IPS-20b (cell line): Measurements from ENCODE around the gene ADGRB2.

Experiments
- H3K27ac ChIP-seq: one replicate; pipeline ENCODE4 v1.5.1; 2013; ENCODE audit warnings: low read length
- H3K27me3 ChIP-seq: 2 replicates; pipeline ENCODE4 v1.6.1; 2013; ENCODE audit warnings: mild to moderate bottlenecking, low read length, inconsistent platforms; ENCODE audit not compliant: insufficient read depth
- H3K36me3 ChIP-seq: 2 replicates; pipeline ENCODE4 v1.6.1; 2013; ENCODE audit warnings: low read depth, mild to moderate bottlenecking, inconsistent platforms, low read length, moderate library complexity; ENCODE audit not compliant: insufficient read depth
- H3K4me1 ChIP-seq: 2 replicates; pipeline ENCODE4 v1.6.1; 2013; ENCODE audit warnings: mild to moderate bottlenecking, control low read depth, inconsistent platforms, low read length, moderate library complexity; ENCODE audit not compliant: insufficient read depth
- H3K4me3 ChIP-seq: 2 replicates; pipeline ENCODE4 v1.5.1; 2013; ENCODE audit warnings: mild to moderate bottlenecking, low read length, inconsistent platforms
- H3K9ac ChIP-seq: 2 replicates; pipeline ENCODE4 v1.6.1; 2013; ENCODE audit warnings: low read depth, mild to moderate bottlenecking, inconsistent platforms, low read length, moderate library complexity
- H3K9me3 ChIP-seq: 2 replicates; pipeline ENCODE4 v1.6.1; 2013; ENCODE audit warnings: mild to moderate bottlenecking, low read depth, low read length, inconsistent platforms; ENCODE audit not compliant: insufficient read depth

Gene ADGRB2

DNA sequence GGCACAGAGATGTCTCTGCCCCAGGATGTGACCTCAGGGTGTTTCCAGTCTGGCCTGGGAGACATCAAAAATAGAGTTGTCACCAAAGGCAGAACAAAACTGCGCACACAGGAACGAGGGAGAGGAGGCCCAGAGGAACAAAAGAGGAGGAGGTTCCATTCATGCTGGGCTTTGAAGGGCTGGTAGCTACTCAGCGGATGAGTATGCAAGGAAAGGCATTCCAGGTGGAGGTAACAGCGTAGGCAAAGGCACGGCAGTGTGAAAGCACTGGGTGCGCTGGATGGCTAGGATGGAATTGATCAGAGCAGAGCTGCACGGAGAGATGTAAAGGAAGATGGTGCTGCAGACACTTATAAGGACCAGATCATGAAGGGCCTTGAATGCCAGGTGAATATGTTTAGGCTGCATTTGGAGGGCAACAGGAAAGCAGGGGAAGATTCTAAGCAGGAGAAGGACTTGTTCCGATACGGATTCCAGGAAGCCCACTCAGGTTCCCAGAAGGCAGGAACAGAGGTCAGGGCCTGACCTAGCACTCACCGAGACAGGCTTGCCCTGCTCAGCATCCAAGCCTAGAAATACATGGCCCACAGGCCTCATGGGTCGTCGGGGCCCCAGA is 66.7 kb downstream of the ADGRB2 start:
- Histone ChIP-seq H3K9ac (no peak overlapping the region), H3K4me3 (no peak overlapping the region), H3K27ac (no peak overlapping the region), H3K27me3 (no peaks in the 10 kb centered on the region), H3K4me1 (no peaks in the 10 kb centered on the region; the same call in 1 of the 2 replicates), H3K36me3 (no peaks in the 10 kb centered on the region), H3K9me3 (no peaks in the 10 kb centered on the region)

GRCh38 chr1:31696242-31696641 is 67.9 kb downstream of the ADGRB2 start:
- H3K9ac ChIP-seq: no peak overlapping the region
- no peaks in the 10 kb centered on the region for H3K36me3 ChIP-seq
- no peaks in the 10 kb centered on the region for H3K9me3 ChIP-seq
- H3K4me1 ChIP-seq: no peaks in the 10 kb centered on the region; the same call in 1 of the 2 replicates
- no peak overlapping the region for H3K4me3 ChIP-seq
- H3K27me3 ChIP-seq: no peaks in the 10 kb centered on the region
- no peak overlapping the region for H3K27ac ChIP-seq

- no peak overlapping the region for H3K27ac ChIP-seq
- no peak overlapping the region for H3K9ac ChIP-seq
- H3K27me3 ChIP-seq: no peaks in the 10 kb centered on the region
- H3K9me3 ChIP-seq: no peaks in the 10 kb centered on the region
- no peaks in the 10 kb centered on the region for H3K4me1 ChIP-seq
- H3K4me3 ChIP-seq: no peak overlapping the region
- no peaks in the 10 kb centered on the region for H3K36me3 ChIP-seq
Measured at GRCh38 chr1:31695327-31695726, 68.8 kb downstream of the ADGRB2 start.

DNA sequence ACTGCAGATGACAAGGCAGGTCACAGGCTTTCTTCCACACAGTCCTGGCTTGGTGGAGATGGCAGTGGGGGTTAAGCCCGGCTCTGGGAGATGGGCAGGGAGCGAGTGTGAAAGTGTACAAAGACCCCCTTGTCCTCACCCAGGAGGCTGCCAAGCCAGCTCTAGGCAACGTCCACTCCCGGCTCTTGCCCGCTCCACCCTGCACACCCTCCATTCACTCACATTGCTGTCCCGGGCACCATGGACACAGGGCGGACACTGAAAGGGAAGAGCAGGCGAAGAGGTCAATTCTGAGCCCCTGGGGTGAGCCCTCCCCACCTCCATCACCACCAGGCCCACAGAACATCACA is 69.2 kb downstream of the ADGRB2 start:
- Histone ChIP-seq H3K36me3 (no peaks in the 10 kb centered on the region), H3K4me1 (no peaks in the 10 kb centered on the region), H3K27ac (no peak overlapping the region), H3K9me3 (no peaks in the 10 kb centered on the region), H3K9ac (no peak overlapping the region), H3K4me3 (no peak overlapping the region), H3K27me3 (no peaks in the 10 kb centered on the region)

DNA sequence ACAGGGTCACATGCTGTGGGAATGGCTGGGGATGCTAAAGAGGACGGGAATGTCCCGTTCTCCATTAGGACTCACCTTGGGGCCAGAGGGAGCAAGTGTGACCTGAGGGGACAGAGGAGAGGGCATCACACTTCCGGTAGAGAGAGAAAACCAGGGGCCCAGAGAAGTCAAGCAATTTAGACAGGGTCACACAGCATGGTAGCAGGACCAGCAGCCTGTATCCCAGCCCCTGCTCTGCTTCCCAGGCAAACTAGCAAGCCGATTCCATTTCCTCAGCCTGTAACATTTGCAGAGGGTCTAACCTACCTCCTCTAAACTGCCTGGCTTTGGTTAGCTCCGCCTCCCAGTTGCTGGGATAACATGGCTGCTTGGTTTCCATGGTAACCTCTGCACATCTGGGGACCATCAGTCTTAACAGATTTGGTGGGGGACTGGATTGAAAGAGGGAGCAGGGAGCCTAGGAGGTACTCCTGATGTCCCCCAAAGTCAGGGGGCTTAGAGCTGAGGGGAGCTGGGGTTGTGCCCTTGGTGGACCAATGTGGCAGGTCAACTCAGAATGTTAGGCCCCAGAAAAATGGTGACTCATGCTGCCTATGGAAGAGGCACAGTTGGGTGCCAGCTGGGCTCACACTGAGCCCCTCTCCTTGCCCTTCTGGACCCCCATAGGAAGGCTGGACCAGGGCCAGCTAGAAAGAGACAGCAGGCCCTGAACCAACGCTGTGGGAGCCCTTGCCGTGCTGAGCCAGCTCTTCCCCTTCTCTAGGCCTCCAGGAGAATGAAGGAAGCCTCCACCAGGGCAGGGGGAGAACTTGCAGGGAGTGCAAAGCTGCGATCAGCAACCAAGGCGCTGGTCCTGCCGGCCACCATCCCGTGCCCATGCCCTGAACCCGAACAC is 69.8 kb downstream of the ADGRB2 start:
- no peak overlapping the region for H3K4me3 ChIP-seq
- no peaks in the 10 kb centered on the region for H3K4me1 ChIP-seq
- no peaks in the 10 kb centered on the region for H3K36me3 ChIP-seq
- no peaks in the 10 kb centered on the region for H3K9me3 ChIP-seq
- no peak overlapping the region for H3K27ac ChIP-seq
- no peaks in the 10 kb centered on the region for H3K27me3 ChIP-seq
- no peak overlapping the region for H3K9ac ChIP-seq

DNA sequence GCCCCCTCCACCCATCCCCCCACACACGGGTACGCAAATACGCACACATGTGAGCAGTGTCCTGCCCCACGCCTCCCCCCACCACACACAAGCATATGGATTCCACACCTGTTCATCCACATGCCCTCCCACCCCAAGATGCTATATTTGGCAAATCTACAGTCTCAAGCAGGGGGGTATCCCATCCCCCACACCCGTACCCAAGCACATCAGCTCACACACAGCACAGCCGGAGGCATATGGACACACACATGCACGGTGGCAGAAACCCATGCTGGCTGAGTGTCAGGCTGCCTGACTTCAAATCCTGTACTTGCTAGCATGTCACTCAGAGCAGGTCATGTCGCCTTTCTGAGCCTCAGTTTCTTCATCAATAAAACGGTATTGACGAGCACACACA is 70.9 kb downstream of the ADGRB2 start:
- no peaks in the 10 kb centered on the region for H3K4me1 ChIP-seq
- no peaks in the 10 kb centered on the region for H3K9me3 ChIP-seq
- no peak overlapping the region for H3K9ac ChIP-seq
- H3K27me3 ChIP-seq: no peaks in the 10 kb centered on the region
- no peak overlapping the region for H3K27ac ChIP-seq
- no peak overlapping the region for H3K4me3 ChIP-seq
- no peaks in the 10 kb centered on the region for H3K36me3 ChIP-seq

DNA sequence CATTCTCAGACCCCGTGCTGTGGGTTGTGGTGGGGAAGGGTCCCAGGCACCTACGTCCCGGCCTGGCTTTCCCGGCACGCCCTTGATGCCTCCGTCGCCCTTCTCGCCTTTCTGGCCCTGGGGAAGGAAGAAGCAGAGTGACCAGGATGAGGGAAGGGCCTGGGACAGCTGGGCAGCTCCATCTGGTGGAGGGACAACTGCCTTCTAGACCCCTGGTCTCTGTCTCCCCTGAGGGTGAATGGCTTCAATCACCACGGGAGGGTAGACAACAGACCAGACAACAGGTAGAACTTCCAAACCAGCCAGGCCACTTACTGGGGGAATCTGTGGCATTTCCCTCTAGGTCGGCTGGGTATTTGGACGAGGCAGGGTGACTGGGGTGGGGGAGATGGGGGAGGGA is 72.2 kb downstream of the ADGRB2 start:
- no peaks in the 10 kb centered on the region for H3K4me1 ChIP-seq
- H3K27me3 ChIP-seq: no peaks in the 10 kb centered on the region
- H3K9me3 ChIP-seq: no peaks in the 10 kb centered on the region
- H3K36me3 ChIP-seq: no peaks in the 10 kb centered on the region
- no peak overlapping the region for H3K9ac ChIP-seq
- no peak overlapping the region for H3K4me3 ChIP-seq
- no peak overlapping the region for H3K27ac ChIP-seq

DNA sequence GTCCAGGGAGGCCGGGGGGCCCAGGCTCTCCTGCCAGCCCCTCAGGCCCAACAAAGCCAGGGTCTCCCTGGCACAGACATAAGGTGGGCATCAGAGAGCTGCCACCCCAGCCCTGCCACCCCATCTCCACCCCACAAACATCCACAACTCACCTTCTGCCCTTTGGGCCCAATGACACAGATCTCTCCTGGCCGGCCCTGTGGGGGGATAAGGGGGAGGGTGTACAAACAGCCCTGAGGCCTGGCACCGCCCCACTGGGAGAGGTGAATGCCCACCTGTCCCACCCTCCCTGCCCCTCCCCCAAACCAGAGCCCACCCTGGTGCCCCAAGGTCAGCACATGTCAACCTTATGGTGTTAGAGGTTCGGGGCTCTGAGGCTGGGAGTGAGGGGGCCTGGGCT is 72.7 kb downstream of the ADGRB2 start:
- Histone ChIP-seq H3K4me1 (no peaks in the 10 kb centered on the region), H3K4me3 (no peak overlapping the region), H3K36me3 (no peaks in the 10 kb centered on the region)

DNA sequence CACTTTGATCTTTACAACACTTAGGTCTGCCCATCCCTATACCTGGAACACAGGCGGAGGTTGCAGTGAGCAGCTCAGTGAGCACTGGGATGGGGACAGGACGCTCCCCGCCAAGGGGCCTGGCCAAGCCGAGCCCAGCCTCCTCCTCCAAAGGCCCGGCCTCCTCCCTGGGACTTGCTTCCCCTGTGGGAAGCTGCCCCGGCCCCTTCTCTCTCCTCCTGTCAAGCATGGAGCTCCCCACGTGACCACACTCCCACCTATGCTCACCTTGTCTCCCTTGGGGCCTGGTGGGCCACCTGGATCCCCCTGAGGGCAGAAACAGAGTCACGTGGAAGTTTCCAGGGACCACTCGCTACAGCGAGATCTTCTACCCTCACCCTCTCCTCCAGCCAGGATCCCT is 73.2 kb downstream of the ADGRB2 start:
- Histone ChIP-seq H3K27me3 (no peaks in the 10 kb centered on the region), H3K27ac (no peak overlapping the region), H3K36me3 (no peaks in the 10 kb centered on the region), H3K9me3 (no peaks in the 10 kb centered on the region), H3K4me1 (no peaks in the 10 kb centered on the region), H3K4me3 (no peak overlapping the region), H3K9ac (no peak overlapping the region)

More for the DNA sequence above, 72.7 kb downstream of the ADGRB2 start:
- no peak overlapping the region for H3K27ac ChIP-seq
- H3K9ac ChIP-seq: no peak overlapping the region
- H3K27me3 ChIP-seq: no peaks in the 10 kb centered on the region
- H3K9me3 ChIP-seq: no peaks in the 10 kb centered on the region

GRCh38 chr1:31689854-31690253 is 74.3 kb downstream of the ADGRB2 start:
- no peaks in the 10 kb centered on the region for H3K36me3 ChIP-seq
- no peaks in the 10 kb centered on the region for H3K27me3 ChIP-seq
- H3K4me3 ChIP-seq: no peak overlapping the region
- H3K9ac ChIP-seq: no peak overlapping the region
- no peaks in the 10 kb centered on the region for H3K9me3 ChIP-seq
- H3K27ac ChIP-seq: no peak overlapping the region
- no peaks in the 10 kb centered on the region for H3K4me1 ChIP-seq

- H3K27ac ChIP-seq: no peak overlapping the region
- no peak overlapping the region for H3K9ac ChIP-seq
- H3K4me3 ChIP-seq: no peak overlapping the region
- no peaks in the 10 kb centered on the region for H3K9me3 ChIP-seq
- no peaks in the 10 kb centered on the region for H3K36me3 ChIP-seq
- no peaks in the 10 kb centered on the region for H3K27me3 ChIP-seq
- H3K4me1 ChIP-seq: no peaks in the 10 kb centered on the region
Measured at GRCh38 chr1:31689379-31689778, 74.8 kb downstream of the ADGRB2 start.

GRCh38 chr1:31688233-31688918 is 75.8 kb downstream of the ADGRB2 start:
- Histone ChIP-seq H3K27ac (no peak overlapping the region), H3K4me1 (no peaks in the 10 kb centered on the region), H3K9ac (no peak overlapping the region)

More at GRCh38 chr1:31688233-31688918, 75.8 kb downstream of the ADGRB2 start:
- no peak overlapping the region for H3K4me3 ChIP-seq
- no peaks in the 10 kb centered on the region for H3K27me3 ChIP-seq
- H3K9me3 ChIP-seq: no peaks in the 10 kb centered on the region
- H3K36me3 ChIP-seq: no peaks in the 10 kb centered on the region
